Lung (tissue), 12 donors: ENCODE measurements around the gene INO80E. TPM values are rescaled to one million over a fixed set of nuclear protein-coding genes. Genes with fewer than 3 reads are reported as not detected.

Source experiments
- ATAC-seq: fragments of 200-7000 bp; cut with Tn5 transposase; one replicate; pipeline ENCODE4 v1.9.1; 2020; ENCODE audit warnings: moderate number of reproducible peaks; ENCODE audit not compliant: insufficient read depth, low FRiP score
- DNase-seq, 3 donors: peaks; one replicate each; pipeline ENCODE4 v3.0.0-alpha.2; 2013 to 2017
- H3K27ac ChIP-seq, 2 donors: one replicate each; pipeline ENCODE4 v1.5.1; 2013; ENCODE audit warnings: mild to moderate bottlenecking in 2 of 2, moderate library complexity in 2 of 2, control low read depth in 1 of 2, inconsistent platforms in 1 of 2, low read depth in 1 of 2, low read length in 1 of 2
- H3K27me3 ChIP-seq, 3 donors: one replicate each; pipeline ENCODE4 v1.5.1; 2013; ENCODE audit warnings: low read length in 2 of 3; ENCODE audit not compliant: control insufficient read depth in 3 of 3, insufficient read depth in 3 of 3
- H3K36me3 ChIP-seq, 4 donors: one replicate each; pipeline ENCODE4 v1.5.1; 2013; ENCODE audit warnings: low read length in 4 of 4, mild to moderate bottlenecking in 1 of 4, moderate library complexity in 1 of 4; ENCODE audit not compliant: control insufficient read depth in 4 of 4, insufficient read depth in 4 of 4
- H3K4me1 ChIP-seq, 5 donors: one replicate each; pipeline ENCODE4 v1.5.1; 2013; ENCODE audit warnings: low read length in 5 of 5, mild to moderate bottlenecking in 2 of 5, moderate library complexity in 1 of 5; ENCODE audit not compliant: control insufficient read depth in 5 of 5, insufficient read depth in 5 of 5
- H3K4me3 ChIP-seq: one replicate; pipeline ENCODE4 v1.5.1; 2013; ENCODE audit warnings: mild to moderate bottlenecking, control low read depth, moderate library complexity
- H3K9ac ChIP-seq, 2 donors: one replicate each; pipeline ENCODE4 v1.5.1; 2013; ENCODE audit warnings: low read length in 2 of 2, control low read depth in 1 of 2; ENCODE audit not compliant: insufficient read depth in 1 of 2
- H3K9me3 ChIP-seq, 4 donors: one replicate each; pipeline ENCODE4 v1.5.1; 2013; ENCODE audit warnings: low read length in 3 of 4, mild to moderate bottlenecking in 1 of 4, moderate library complexity in 1 of 4; ENCODE audit not compliant: control insufficient read depth in 4 of 4, insufficient read depth in 3 of 4
- CTCF ChIP-seq: IDR thresholded peaks from 2 replicates; pipeline ENCODE4 v1.5.1; 2012; ENCODE audit warnings: mild to moderate bottlenecking; ENCODE audit errors: control extremely low read depth, extremely low read depth
- WGBS, 2 donors: extraction: QIAGEN DNeasy Blood & Tissue Kit; methylation state at CpG; one replicate each; pipeline ENCODE4 v1.1.7; 2013; 5-methylcytosine and 5-hydroxymethylcytosine counted together
- polyA plus RNA-seq, 2 donors: library from polyadenylated mRNA; stranded (reverse); fragments of 200-250 nt; gene quantifications; one replicate each; pipeline ENCODE4 v1.2.1, GENCODE V29; 2013
- total RNA-seq, 2 donors: library from RNA; depleted of rRNA in 1 of 2; stranded (reverse); fragments of >200 nt in 1 of 2; gene quantifications; one replicate each; pipeline ENCODE4 v1.2.1, GENCODE V29; 2014 to 2021
- donor health status: control.
- donor health status: control.
- donor health status: Bipolar disorder and iron deficiency.
- donor health status: healthy.
- donor health status: DM: yes; HTN: yes; CAD: no.

Gene INO80E
- total and polyA plus RNA-seq, 4 donors: 37.5 to 105 (median 60.2) TPM

GRCh38 chr16:30002614-30003346 lies 6.7 kb downstream of the INO80E start:
- Histone ChIP-seq H3K4me1 (no peaks in the 10 kb centered on the region), H3K9ac (no peak overlapping the region), H3K9me3 (no peaks in the 10 kb centered on the region), H3K27me3 (no peaks in the 10 kb centered on the region), H3K36me3 (peaks cover 0 to 26% (median 1%) of the 10 kb centered on the region in 4 donors), H3K27ac (no peak overlapping the region), H3K4me3 (no peak overlapping the region)
- DNase-seq (no peak), ATAC-seq (no peak)
- 85 to 94% methylated on average over 19 of the region's 19 CpGs for WGBS, 2 donors
- TF ChIP-seq CTCF: no peak

- no peak for TF ChIP-seq CTCF
- Histone ChIP-seq H3K27ac (peak overlapping the region in 1 of 2 donors; percentile 9), H3K36me3 (peaks cover 0 to 26% (median 1%) of the 10 kb centered on the region in 4 donors), H3K4me3 (no peak overlapping the region), H3K9ac (no peak overlapping the region), H3K4me1 (no peaks in the 10 kb centered on the region), H3K27me3 (peaks cover 0 to 2% (median 0%) of the 10 kb centered on the region in 3 donors), H3K9me3 (no peaks in the 10 kb centered on the region)
- WGBS, 2 donors: 86 to 93% methylated on average over 17 of the region's 17 CpGs
- no peak for ATAC-seq
- no peak for DNase-seq
Observed at GRCh38 chr16:30003670-30004423, 7.8 kb downstream of the INO80E start.

- WGBS, 2 donors: 68 to 75% methylated on average over 17 to 19 of the region's 19 CpGs
- H3K27ac ChIP-seq: peak overlapping the region in 1 of 2 donors; percentile 26
- TF ChIP-seq CTCF: no peak
- H3K36me3 ChIP-seq: peaks cover 0 to 26% (median 1%) of the 10 kb centered on the region in 4 donors
- H3K9me3 ChIP-seq: peaks cover 0 to 2% (median 0%) of the 10 kb centered on the region in 4 donors
- H3K4me1 ChIP-seq: no peaks in the 10 kb centered on the region
- H3K4me3 ChIP-seq: no peak overlapping the region
- H3K27me3 ChIP-seq: peaks cover 0 to 4% (median 3%) of the 10 kb centered on the region in 3 donors
- ATAC-seq (no peak), DNase-seq (no peak)
- no peak overlapping the region for H3K9ac ChIP-seq
Observed at GRCh38 chr16:30004424-30004776, 8.4 kb downstream of the INO80E start.
